K562 (cell line): ENCODE data around the gene SV2C. TPM values are rescaled to one million over a fixed set of nuclear protein-coding genes. Genes with fewer than 3 reads are reported as not detected.

Experiments
- ATAC-seq: fragments of 200-7000 bp; cut with Tn5 transposase; 3 replicates; pipeline ENCODE4 v1.9.1; 2020; ENCODE audit warnings: moderate library complexity
- BruUV-seq: library from RNA; stranded (reverse); fragments of 400-500 nt; replicated peaks from 2 replicates; lab custom pipeline; 2021; lab: Mats Ljungman, UMichigan
- CTCF ChIA-PET: fragments of 300-600 bp; formaldehyde crosslinking; extraction: SDS; loops from one replicate; lab custom pipeline; 2021; ENCODE audit warnings: low intra/inter-chr PET ratio; lab: Yijun Ruan, JAX
- POLR2A ChIA-PET: fragments of 300-600, 350-650 bp; sonication (Branson Sonifier 250); formaldehyde crosslinking; extraction: SDS; loops from one replicate; lab custom pipeline; 2021; ENCODE audit warnings: antibody characterized with exemption, inconsistent platforms; lab: Yijun Ruan, JAX
- DNase-seq, 4 experiments: peaks; one replicate each; pipeline versions ENCODE4 v3.0.0 to v3.0.0-alpha.2; 2011 to 2018; ENCODE audit warnings: low spot score in 3 of 4, mixed read lengths in 3 of 4; ENCODE audit errors: extremely low read depth in 1 of 4
- FAIRE-seq: peaks from 2 replicates; lab custom pipeline; 2011; peaks lifted over from hg19 to GRCh38; lab: Jason Lieb, UNC
- H2AFZ ChIP-seq: 2 replicates; pipeline ENCODE4 v1.6.0; 2011; ENCODE audit warnings: low read depth, low read length, control low read depth, inconsistent platforms
- H3K27ac ChIP-seq: fragments of 200-600 bp; 3 replicates; pipeline ENCODE4 v1.8.0; 2011; ENCODE audit warnings: low read depth, mild to moderate bottlenecking, control low read depth, inconsistent platforms, low read length, moderate library complexity, mixed read lengths; ENCODE audit errors: extremely low read depth
- H3K27me3 ChIP-seq, 2 experiments: fragments of 300-600 bp in 1 of 2; 2 replicates in 1 of 2; 3 replicates in 1 of 2; pipeline versions ENCODE4 v1.6.0 to v1.8.0; 2011; ENCODE audit warnings: inconsistent platforms in 2 of 2, low read length in 2 of 2, mild to moderate bottlenecking in 1 of 2, mixed read lengths in 1 of 2, moderate library complexity in 1 of 2; ENCODE audit not compliant: control insufficient read depth in 2 of 2, insufficient read depth in 2 of 2
- H3K36me3 ChIP-seq: fragments of 300-600 bp; 3 replicates; pipeline ENCODE4 v1.8.0; 2011; ENCODE audit warnings: mild to moderate bottlenecking, low read length, inconsistent platforms; ENCODE audit not compliant: control insufficient read depth, insufficient read depth
- H3K4me1 ChIP-seq, 2 experiments: fragments of 200-600 bp in 1 of 2; replicated peaks in 1 of 2; 2 replicates in 1 of 2; 3 replicates in 1 of 2; pipeline versions ENCODE4 v1.5.1 to v1.8.0; 2011; ENCODE audit warnings: inconsistent platforms in 2 of 2, low read length in 2 of 2, mild to moderate bottlenecking in 1 of 2, mixed read lengths in 1 of 2, moderate library complexity in 1 of 2; ENCODE audit not compliant: control insufficient read depth in 2 of 2, insufficient read depth in 2 of 2
- H3K4me2 ChIP-seq: 2 replicates; pipeline ENCODE4 v1.6.1; 2011; ENCODE audit warnings: low read length, control low read depth, inconsistent platforms, mixed read lengths; ENCODE audit not compliant: insufficient read depth
- H3K4me3 ChIP-seq: fragments of 200-600 bp; sonication (generic), shearing (Covaris generic); 2 replicates; pipeline ENCODE4 v1.5.1; 2016; ENCODE audit warnings: control low read depth, inconsistent platforms
- H3K79me2 ChIP-seq: fragments of 200-600 bp; 3 replicates; pipeline ENCODE4 v1.8.0; 2011; ENCODE audit warnings: low read length, inconsistent platforms; ENCODE audit not compliant: control insufficient read depth, insufficient read depth
- H3K9ac ChIP-seq, 2 experiments: 2 replicates each; pipeline versions ENCODE4 v1.6.0 to v1.6.1; 2011; ENCODE audit warnings: low read depth in 2 of 2, low read length in 2 of 2, control low read depth in 1 of 2, inconsistent platforms in 1 of 2, mild to moderate bottlenecking in 1 of 2, mixed read lengths in 1 of 2; ENCODE audit not compliant: insufficient read depth in 1 of 2
- H3K9me1 ChIP-seq: one replicate; pipeline ENCODE4 v1.6.0; 2011; ENCODE audit warnings: inconsistent platforms, mild to moderate bottlenecking, low read length, moderate library complexity; ENCODE audit not compliant: control insufficient read depth, insufficient read depth
- H3K9me3 ChIP-seq: replicated peaks from 2 replicates; pipeline ENCODE4 v1.5.1; 2011; ENCODE audit warnings: low read depth, low read length, inconsistent platforms; ENCODE audit not compliant: control insufficient read depth, insufficient read depth
- H4K20me1 ChIP-seq: replicated peaks from 2 replicates; pipeline ENCODE4 v1.6.1; 2011; ENCODE audit warnings: low read length, inconsistent platforms, mixed read lengths; ENCODE audit not compliant: control insufficient read depth, insufficient read depth
- DNMT1 ChIP-seq: fragments of 450-650 bp; IDR thresholded peaks from 2 replicates; pipeline ENCODE4 v1.6.1; 2016; ENCODE audit warnings: antibody characterized with exemption, mild to moderate bottlenecking
- ILK ChIP-seq: fragments of 450-650 bp; IDR thresholded peaks from 2 replicates; pipeline ENCODE4 v1.6.1; 2016; ENCODE audit warnings: missing genetic modification characterization, low read depth, mild to moderate bottlenecking, missing compliant biosample characterization, moderate library complexity, borderline replicate concordance
- MAFG ChIP-seq: fragments of 450-650 bp; conservative IDR thresholded peaks from 2 replicates; pipeline ENCODE4 v1.6.1; 2016; ENCODE audit warnings: missing genetic modification characterization, missing compliant biosample characterization
- RB1 ChIP-seq: fragments of 450-650 bp; IDR thresholded peaks from 2 replicates; pipeline ENCODE4 v1.6.1; 2017; ENCODE audit warnings: low read depth, mild to moderate bottlenecking
- RBM34 ChIP-seq: fragments of 200-400 bp; formaldehyde crosslinking; IDR thresholded peaks from 2 replicates; pipeline ENCODE4 v1.6.1; 2018; ENCODE audit warnings: low read length, borderline replicate concordance; ENCODE audit not compliant: insufficient read depth
- RCOR1 ChIP-seq, 2 experiments: IDR thresholded peaks; 2 replicates each; pipeline ENCODE4 v1.6.1; 2012; ENCODE audit warnings: low read depth in 2 of 2, low read length in 2 of 2, borderline replicate concordance in 1 of 2, improper control_type of control experiment in 1 of 2
- RHOXF2B ChIP-seq: fragments of 250-450 bp; sonication (Bioruptor Pico); conservative IDR thresholded peaks from 2 replicates; pipeline ENCODE4 v1.5.1; 2021
- U2AF2 ChIP-seq: fragments of 200-400 bp; formaldehyde crosslinking; optimal IDR thresholded peaks from 2 replicates; pipeline ENCODE3; 2017; ENCODE audit warnings: low read depth, mild to moderate bottlenecking, low read length
- ZNF212 ChIP-seq: fragments of 450-650 bp; formaldehyde crosslinking; IDR thresholded peaks from 2 replicates; pipeline ENCODE4 v1.4.0; 2020; ENCODE audit warnings: mild to moderate bottlenecking
- ZNF551 ChIP-seq: fragments of 250-450 bp; sonication (Bioruptor Pico); IDR thresholded peaks from 2 replicates; pipeline ENCODE4 v1.5.0; 2021; ENCODE audit warnings: mild to moderate bottlenecking, moderate library complexity
- ZNF717 ChIP-seq: fragments of 250-450 bp; sonication (Bioruptor Pico); IDR thresholded peaks from 2 replicates; pipeline ENCODE4 v1.5.0; 2021
- WGBS: fragments of 100-300 bp; shearing (Covaris generic); methylation state at CpG from one replicate; pipeline ENCODE4 v1.1.6; 2016; ENCODE audit warnings: low coverage, mixed read lengths; ENCODE audit not compliant: insufficient coverage; ENCODE audit errors: missing lambda C conversion rate; 5-methylcytosine and 5-hydroxymethylcytosine counted together
- in situ Hi-C: fragments of 300-500 bp; cut with MboI; formaldehyde crosslinking; loops from 4 replicates; pipeline ENCODE4 v1.15.0; 2018; ENCODE audit warnings: inconsistent platforms, mixed read lengths
- intact Hi-C: fragments of 100-400 bp; cut with micrococcal nuclease; formaldehyde crosslinking; loops from 2 replicates; pipeline ENCODE4 v1.14.2; 2022
- polyA plus RNA-seq, 8 experiments: library from polyadenylated mRNA; depleted of rRNA in 4 of 8; stranded (reverse) in 5 of 8; unstranded in 3 of 8; fragments of >200 nt; fragmentation: Nextera tagmentation in 2 of 8; fragmentation: Illumina TruSeq in 1 of 8; extraction: Ambion mirVana in 2 of 8; extraction: Trizol in 1 of 8; gene quantifications; 2 replicates each; pipeline versions ENCODE4 v1.2.1 to v1.2.3, GENCODE V29; 2011 to 2014; ENCODE audit warnings: inconsistent platforms in 1 of 8, missing spikeins in 1 of 8
- total RNA-seq, 7 experiments: library from RNA; depleted of rRNA in 6 of 7; stranded (reverse); fragments of >200 nt in 6 of 7; fragmentation: Illumina TruSeq in 2 of 7; extraction: Trizol in 2 of 7; gene quantifications; 2 replicates each; pipeline versions ENCODE4 v1.2.1 to v1.2.3, GENCODE V29; 2011 to 2021; ENCODE audit warnings: low replicate concordance in 1 of 7
- TF ChIP-seq, protein P1 (sequence below): fragments of 250-450 bp; sonication (Bioruptor Pico); IDR thresholded peaks from 2 replicates; pipeline ENCODE4 v1.5.0; 2021; ENCODE audit warnings: mild to moderate bottlenecking, moderate library complexity
- TF ChIP-seq, protein P2 (sequence below): fragments of 450-650 bp; formaldehyde crosslinking; IDR thresholded peaks from 2 replicates; pipeline ENCODE4 v1.4.0; 2022; ENCODE audit warnings: missing genetic modification characterization
- TF ChIP-seq, protein P3 (sequence below): sonication (generic); formaldehyde crosslinking; IDR thresholded peaks from 2 replicates; pipeline ENCODE4 v1.8.0; 2022; ENCODE audit warnings: missing genetic modification reagents, mild to moderate bottlenecking, borderline replicate concordance
- TF ChIP-seq, protein P4 (sequence below): sonication (generic); formaldehyde crosslinking; IDR thresholded peaks from 2 replicates; pipeline ENCODE4 v1.8.1; 2022; ENCODE audit warnings: missing genetic modification reagents

SV2C gene
- total and polyA plus RNA-seq, 9 of the 15 experiments (the other 6 are each of a cell fraction or from before 2014, with no cell fraction given) = 0.05 TPM; not detected in 8

DNA sequence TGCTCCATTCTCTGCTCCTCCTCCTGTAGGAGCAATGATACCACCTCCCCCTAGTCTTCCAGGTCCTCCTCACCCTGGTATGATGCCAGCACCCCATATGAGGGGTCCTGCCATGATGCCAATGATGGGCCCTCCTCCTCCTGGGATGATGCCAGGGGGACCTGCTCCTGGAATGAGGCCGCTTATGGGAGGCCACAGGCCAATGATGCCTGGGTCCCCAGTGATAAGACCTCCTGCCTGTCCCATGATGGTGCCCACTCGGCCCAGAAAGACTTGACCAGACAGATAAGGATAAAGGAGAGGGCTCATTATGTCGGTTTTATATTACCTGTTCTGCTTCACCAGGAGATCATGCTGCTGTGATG lies 293.7 kb downstream of the SV2C start:
- DNase-seq (no peak), ATAC-seq (no peak), FAIRE-seq (no peak)
- Histone ChIP-seq H3K4me2 (no peak overlapping the region), H3K27ac (no peak overlapping the region), H3K9me1 (no peaks in the 10 kb centered on the region), H3K79me2 (no peaks in the 10 kb centered on the region), H3K4me1 (peaks cover 16 to 35% of the 10 kb centered on the region in 2 experiments), H4K20me1 (no peaks in the 10 kb centered on the region), H3K9ac (0 out of 4 replicates have a peak overlapping the region, but pooled peaks of 1 of the 2 experiments have one; percentile 15), H3K4me3 (no peak overlapping the region), H2AFZ (no peak overlapping the region), H3K36me3 (no peaks in the 10 kb centered on the region), H3K9me3 (no peaks in the 10 kb centered on the region), H3K27me3 (no peaks in the 10 kb centered on the region)
- BruUV-seq = no TSS peak
- CTCF ChIA-PET = no interaction called here
- intact Hi-C loops (no loop called here), in situ Hi-C loops (no loop called here)
- whole genome bisulfite sequencing = 24% methylated on average over 3 of the region's 3 CpGs
- POLR2A ChIA-PET = no interaction called here
- TF ChIP-seq ZNF212 (CRISPR knock-in tag) = no peak
- TF ChIP-seq RB1 = no peak
- no peak for TF ChIP-seq DNMT1
- TF ChIP-seq, protein P1, sequence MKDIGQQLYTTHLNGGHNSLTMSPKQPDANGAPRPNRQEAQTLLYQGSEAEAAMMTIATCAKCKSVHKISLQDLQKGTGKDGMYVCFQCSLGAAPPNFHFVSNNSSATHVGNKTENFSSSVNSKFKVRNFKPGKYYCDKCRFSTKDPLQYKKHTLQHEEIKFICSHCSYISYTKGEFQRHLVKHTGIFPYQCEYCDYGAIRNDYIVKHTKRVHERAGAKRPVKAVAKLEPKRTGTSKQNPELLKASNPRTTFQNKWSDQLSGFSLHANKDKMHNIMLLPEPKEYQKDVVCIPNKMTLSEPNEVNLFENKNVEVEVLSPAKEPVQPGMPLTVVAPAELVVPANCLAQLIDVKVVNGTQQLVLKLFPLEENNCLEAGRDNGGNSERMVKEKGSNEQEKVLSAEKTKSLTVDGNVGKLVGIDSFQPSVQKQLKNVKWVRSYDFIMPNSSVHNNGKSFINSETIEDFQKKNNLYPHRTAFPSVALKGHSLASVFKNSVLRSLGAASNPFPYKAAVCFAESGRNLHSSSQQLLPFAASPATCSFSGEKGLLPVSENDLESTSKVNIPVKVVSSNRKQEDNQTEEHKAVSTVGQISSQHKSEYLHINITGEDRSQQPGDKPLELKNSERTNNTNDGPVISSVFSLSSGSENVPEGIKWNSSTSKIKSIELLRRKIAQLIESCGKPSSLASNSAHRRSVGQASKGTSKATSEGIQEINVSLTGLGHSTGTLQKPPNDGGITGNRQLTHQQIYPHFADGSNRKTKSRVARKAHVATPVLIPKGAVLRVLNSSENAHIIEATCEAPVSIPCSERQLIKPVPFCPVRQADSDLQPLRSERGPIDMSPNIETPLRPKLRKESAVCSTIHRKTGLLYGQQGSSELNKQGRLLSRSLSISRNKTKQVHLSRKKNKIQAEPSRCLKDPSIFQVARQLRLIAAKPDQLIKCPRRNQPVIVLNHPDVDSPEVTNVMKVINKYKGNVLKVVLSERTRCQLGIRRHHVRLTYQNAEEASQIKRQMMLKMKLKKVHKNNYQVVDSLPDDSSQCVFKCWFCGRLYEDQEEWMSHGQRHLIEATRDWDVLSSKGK (CRISPR knock-in tag) = no peak
- TF ChIP-seq ZNF717 (CRISPR knock-in tag) = no peak
- no peak for TF ChIP-seq ZNF551 (CRISPR knock-in tag)
- TF ChIP-seq U2AF2 = no peak
- TF ChIP-seq, protein P2, sequence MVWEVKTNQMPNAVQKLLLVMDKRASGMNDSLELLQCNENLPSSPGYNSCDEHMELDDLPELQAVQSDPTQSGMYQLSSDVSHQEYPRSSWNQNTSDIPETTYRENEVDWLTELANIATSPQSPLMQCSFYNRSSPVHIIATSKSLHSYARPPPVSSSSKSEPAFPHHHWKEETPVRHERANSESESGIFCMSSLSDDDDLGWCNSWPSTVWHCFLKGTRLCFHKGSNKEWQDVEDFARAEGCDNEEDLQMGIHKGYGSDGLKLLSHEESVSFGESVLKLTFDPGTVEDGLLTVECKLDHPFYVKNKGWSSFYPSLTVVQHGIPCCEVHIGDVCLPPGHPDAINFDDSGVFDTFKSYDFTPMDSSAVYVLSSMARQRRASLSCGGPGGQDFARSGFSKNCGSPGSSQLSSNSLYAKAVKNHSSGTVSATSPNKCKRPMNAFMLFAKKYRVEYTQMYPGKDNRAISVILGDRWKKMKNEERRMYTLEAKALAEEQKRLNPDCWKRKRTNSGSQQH (CRISPR knock-in tag) = no peak
- no peak for TF ChIP-seq RCOR1 (IDR thresholded peaks at IDR 0.05; ENCODE audit: borderline replicate concordance in 1 of 2, low read depth in 2 of 2, low read length in 2 of 2)
- TF ChIP-seq, protein P3, sequence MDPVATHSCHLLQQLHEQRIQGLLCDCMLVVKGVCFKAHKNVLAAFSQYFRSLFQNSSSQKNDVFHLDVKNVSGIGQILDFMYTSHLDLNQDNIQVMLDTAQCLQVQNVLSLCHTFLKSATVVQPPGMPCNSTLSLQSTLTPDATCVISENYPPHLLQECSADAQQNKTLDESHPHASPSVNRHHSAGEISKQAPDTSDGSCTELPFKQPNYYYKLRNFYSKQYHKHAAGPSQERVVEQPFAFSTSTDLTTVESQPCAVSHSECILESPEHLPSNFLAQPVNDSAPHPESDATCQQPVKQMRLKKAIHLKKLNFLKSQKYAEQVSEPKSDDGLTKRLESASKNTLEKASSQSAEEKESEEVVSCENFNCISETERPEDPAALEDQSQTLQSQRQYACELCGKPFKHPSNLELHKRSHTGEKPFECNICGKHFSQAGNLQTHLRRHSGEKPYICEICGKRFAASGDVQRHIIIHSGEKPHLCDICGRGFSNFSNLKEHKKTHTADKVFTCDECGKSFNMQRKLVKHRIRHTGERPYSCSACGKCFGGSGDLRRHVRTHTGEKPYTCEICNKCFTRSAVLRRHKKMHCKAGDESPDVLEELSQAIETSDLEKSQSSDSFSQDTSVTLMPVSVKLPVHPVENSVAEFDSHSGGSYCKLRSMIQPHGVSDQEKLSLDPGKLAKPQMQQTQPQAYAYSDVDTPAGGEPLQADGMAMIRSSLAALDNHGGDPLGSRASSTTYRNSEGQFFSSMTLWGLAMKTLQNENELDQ = no peak
- TF ChIP-seq, protein P4, sequence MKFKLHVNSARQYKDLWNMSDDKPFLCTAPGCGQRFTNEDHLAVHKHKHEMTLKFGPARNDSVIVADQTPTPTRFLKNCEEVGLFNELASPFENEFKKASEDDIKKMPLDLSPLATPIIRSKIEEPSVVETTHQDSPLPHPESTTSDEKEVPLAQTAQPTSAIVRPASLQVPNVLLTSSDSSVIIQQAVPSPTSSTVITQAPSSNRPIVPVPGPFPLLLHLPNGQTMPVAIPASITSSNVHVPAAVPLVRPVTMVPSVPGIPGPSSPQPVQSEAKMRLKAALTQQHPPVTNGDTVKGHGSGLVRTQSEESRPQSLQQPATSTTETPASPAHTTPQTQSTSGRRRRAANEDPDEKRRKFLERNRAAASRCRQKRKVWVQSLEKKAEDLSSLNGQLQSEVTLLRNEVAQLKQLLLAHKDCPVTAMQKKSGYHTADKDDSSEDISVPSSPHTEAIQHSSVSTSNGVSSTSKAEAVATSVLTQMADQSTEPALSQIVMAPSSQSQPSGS (CRISPR knock-in tag) = no peak
- no peak for TF ChIP-seq MAFG (tag)
- TF ChIP-seq RHOXF2B (CRISPR knock-in tag) = no peak
- TF ChIP-seq ILK = no peak
- TF ChIP-seq RBM34 = no peak
